Glomerular endothelial cell (primary cell): ENCODE measurements around the gene SYTL1. TPM values are rescaled to one million over a fixed set of nuclear protein-coding genes. Genes with fewer than 3 reads are reported as not detected.

ENCODE experiments used
- DNase-seq: peaks from one replicate; pipeline ENCODE4 v3.0.0-alpha.2; 2011; ENCODE audit warnings: low read depth, low spot score; ENCODE audit errors: extremely low read depth
- total RNA-seq: library from RNA; depleted of rRNA; stranded (reverse); fragments of >200 nt; gene quantifications from 2 replicates; pipeline ENCODE4 v1.2.3, GENCODE V29; 2015

SYTL1 gene
- total RNA-seq, 1 donor from 2014 or later, result 5.4 TPM

- DNase-seq, result no peak
Measured at GRCh38 chr1:27400082-27400962, 58.5 kb downstream of the SYTL1 start.

- DNase-seq, result no peak
Measured at GRCh38 chr1:27400963-27401341, 59.1 kb downstream of the SYTL1 start.

- no peak for DNase-seq
Measured at GRCh38 chr1:27402349-27402754, 60.5 kb downstream of the SYTL1 start.

- DNase-seq, result no peak
Measured at GRCh38 chr1:27403065-27403726, 61.4 kb downstream of the SYTL1 start.

Other genes with a start within 250 kb of the SYTL1 start
- gene SLC9A1, start 186.9 kb upstream of the SYTL1 start, total RNA-seq, result 64.3 and 112 TPM in 2 replicates
- 36.2 and 43.3 TPM in 2 replicates for gene WDTC1, start 107.4 kb upstream of the SYTL1 start, total RNA-seq
- 29.8 and 40.7 TPM in 2 replicates for gene TMEM222, start 19.9 kb upstream of the SYTL1 start, total RNA-seq
- 13.6 and 17.9 TPM in 2 replicates for gene MAP3K6, start 24.9 kb downstream of the SYTL1 start, total RNA-seq
- not detected in 2 replicates for gene FCN3, start 32.8 kb downstream of the SYTL1 start, total RNA-seq
- not detected in 2 replicates for gene CD164L2, start 41.3 kb downstream of the SYTL1 start, total RNA-seq
- 0.44 and 1.5 TPM in 2 replicates for gene GPR3, start 50.6 kb downstream of the SYTL1 start, total RNA-seq
- gene WASF2, start 148.1 kb downstream of the SYTL1 start, total RNA-seq, result 81.5 and 111 TPM in 2 replicates